Naive thymus-derived CD8-positive, alpha-beta T cell (primary cell): Measurements from ENCODE around the gene MTCH1. TPM values are rescaled to one million over a fixed set of nuclear protein-coding genes. Genes with fewer than 3 reads are reported as not detected.

Experiments
- ATAC-seq, 2 donors: fragments of 150-1000 bp; cut with Tn5 transposase in 1 of 2; sonication (Bioruptor Pico), chemical (Tn5 transposase) in 1 of 2; 1 replicate in 1 of 2; 2 replicates in 1 of 2; pipeline ENCODE4 v1.10.0; 2021; ENCODE audit warnings: mild to moderate bottlenecking in 2 of 2, moderate library complexity in 2 of 2
- POLR2A ChIA-PET: fragments of 350-600 bp; sonication (Branson Sonifier 250); formaldehyde crosslinking; loops from one replicate; lab custom pipeline; 2021; ENCODE audit warnings: antibody characterized with exemption; lab: Charles Lee
- DNase-seq, 10 donors: peaks; one replicate each; pipeline versions ENCODE4 v3.0.0 to v3.0.0-alpha.2; 2020 to 2022
- H3K27ac Mint-ChIP-seq, 10 donors: one replicate each; pipeline ENCODE4 v1.8.0; 2020 to 2022; ENCODE audit warnings: mild to moderate bottlenecking in 10 of 10, mixed read lengths in 10 of 10, moderate library complexity in 4 of 10, inconsistent platforms in 1 of 10
- H3K27me3 Mint-ChIP-seq, 5 donors: one replicate each; pipeline ENCODE4 v1.8.0; 2021 to 2022; ENCODE audit warnings: mixed read lengths in 5 of 5
- H3K36me3 Mint-ChIP-seq, 3 donors: one replicate each; pipeline ENCODE4 v1.8.0; 2020 to 2022; ENCODE audit warnings: mixed read lengths in 3 of 3, mild to moderate bottlenecking in 2 of 3, inconsistent platforms in 1 of 3
- H3K4me1 Mint-ChIP-seq, 4 donors: one replicate each; pipeline ENCODE4 v1.8.0; 2021 to 2022; ENCODE audit warnings: mixed read lengths in 4 of 4
- H3K4me3 Mint-ChIP-seq, 10 donors: one replicate each; pipeline ENCODE4 v1.8.0; 2020 to 2022; ENCODE audit warnings: mild to moderate bottlenecking in 10 of 10, mixed read lengths in 10 of 10, moderate library complexity in 6 of 10, inconsistent platforms in 1 of 10
- H3K9me3 Mint-ChIP-seq, 9 donors: one replicate each; pipeline ENCODE4 v1.8.0; 2020 to 2022; ENCODE audit warnings: mixed read lengths in 9 of 9, mild to moderate bottlenecking in 3 of 9, inconsistent platforms in 1 of 9, moderate library complexity in 1 of 9
- polyA plus RNA-seq, 3 donors: library from polyadenylated mRNA; unstranded; fragments of 300-500 nt; fragmentation: Illumina TruSeq; gene quantifications; one replicate each; pipeline ENCODE4 v1.2.3, GENCODE V29; 2021
- total RNA-seq, 8 experiments: library from RNA in 2 of 8; stranded (reverse) in 2 of 8; gene quantifications; one replicate each; pipeline ENCODE4 v1.2.3 and lab custom pipeline; 2021 to 2026

The MTCH1 gene
- total and polyA plus RNA-seq, 5 experiments from 2014 or later: 63.2 to 143 (median 78.3) TPM

DNA sequence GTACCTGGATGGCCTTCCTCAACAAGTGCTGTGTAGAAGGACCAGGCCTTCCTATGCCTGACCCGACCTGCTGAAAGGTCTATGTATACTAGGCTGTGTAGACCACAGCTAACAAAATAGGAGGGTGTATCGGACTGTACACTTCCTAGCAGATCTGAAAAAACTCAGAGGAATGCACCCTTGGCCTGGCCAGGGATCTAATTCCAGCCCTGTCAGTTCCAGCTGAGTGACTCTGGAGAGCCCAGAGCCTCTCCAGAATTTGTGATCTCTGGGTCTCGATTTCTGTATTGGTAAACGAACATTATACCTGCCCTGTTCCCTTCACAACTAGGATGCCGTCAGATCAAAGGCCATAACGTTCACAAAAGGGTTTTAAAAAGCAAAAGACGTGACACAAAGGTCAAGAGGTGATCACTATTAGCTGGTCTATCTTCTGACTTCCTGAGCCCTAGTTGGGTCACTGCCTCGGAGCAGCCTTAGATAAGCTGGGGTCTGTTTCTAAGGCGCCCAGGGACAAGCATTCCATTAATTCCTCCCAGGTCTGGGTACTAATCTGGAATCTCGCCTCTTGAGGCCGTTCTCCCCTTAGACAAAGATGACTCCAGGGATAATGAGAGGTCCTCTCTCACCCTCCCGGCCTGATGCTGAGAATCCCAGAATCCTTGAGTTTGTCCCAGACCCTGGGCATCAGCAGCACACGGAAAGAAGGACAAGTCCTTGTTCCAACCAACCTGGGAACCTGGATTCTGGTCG is 13.9 kb downstream of the MTCH1 start:
- POLR2A ChIA-PET: no interaction called here
- H3K27ac Mint-ChIP-seq: peak overlapping the region in 6 of 10 donors; percentile 1 to 68 (median 42)
- no peak for ATAC-seq
- H3K4me1 Mint-ChIP-seq: no peaks in the 10 kb centered on the region
- H3K36me3 Mint-ChIP-seq: peaks cover 0 to 95% (median 8%) of the 10 kb centered on the region in 3 donors
- H3K4me3 Mint-ChIP-seq: no peak overlapping the region
- no peaks in the 10 kb centered on the region for H3K27me3 Mint-ChIP-seq
- DNase-seq: no peak
- no peaks in the 10 kb centered on the region for H3K9me3 Mint-ChIP-seq

DNA sequence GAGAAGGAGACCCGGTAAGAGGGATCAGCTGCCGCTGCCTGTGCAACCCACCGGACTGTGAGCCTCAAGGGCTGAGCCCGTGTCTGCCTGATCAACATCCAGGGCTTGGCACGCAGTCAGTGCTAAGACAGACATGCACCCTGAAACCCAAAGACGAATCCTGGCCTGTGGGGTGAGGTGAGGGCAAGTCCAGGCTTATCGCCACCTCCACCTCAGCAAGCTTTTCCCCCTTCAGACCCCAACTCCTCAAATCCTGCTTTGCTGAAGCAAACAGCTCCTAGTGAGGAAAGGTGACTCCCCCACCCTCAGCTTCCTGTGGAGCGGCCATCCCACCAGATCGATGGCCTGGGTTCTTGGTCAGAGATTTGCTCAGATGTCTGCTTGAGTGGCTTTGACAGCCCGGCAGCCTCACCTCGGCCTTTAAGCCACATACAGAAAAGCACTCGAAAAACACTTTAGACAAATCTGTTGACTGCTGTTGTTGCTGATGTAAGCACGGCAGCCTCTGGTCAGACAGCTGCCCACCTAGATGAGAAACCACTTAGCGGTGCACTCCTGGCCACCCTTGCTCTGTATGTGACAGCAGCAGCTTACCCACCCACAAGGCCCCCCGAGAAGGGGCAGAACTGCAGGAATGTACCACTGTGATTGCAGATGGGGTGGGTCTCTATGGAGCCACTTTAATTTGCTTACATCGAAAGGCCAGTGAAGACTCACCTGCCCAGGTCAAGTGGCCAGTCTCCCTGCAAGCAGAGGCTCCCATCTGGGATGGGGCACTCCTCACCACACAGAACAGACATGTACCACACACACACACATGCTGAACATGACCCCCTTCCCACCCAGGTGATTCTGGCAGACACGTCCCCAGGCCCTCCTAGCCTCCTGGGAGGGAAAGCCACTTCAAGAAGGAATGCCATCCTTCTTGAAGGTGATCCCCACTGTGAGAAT is 14.8 kb downstream of the MTCH1 start:
- DNase-seq (no peak), ATAC-seq (no peak)
- no peaks in the 10 kb centered on the region for H3K27me3 Mint-ChIP-seq
- no peak overlapping the region for H3K4me3 Mint-ChIP-seq
- POLR2A ChIA-PET: no interaction called here
- peaks cover 0 to 93% (median 8%) of the 10 kb centered on the region in 3 donors for H3K36me3 Mint-ChIP-seq
- no peaks in the 10 kb centered on the region for H3K9me3 Mint-ChIP-seq
- peak overlapping the region in 1 of 10 donors; percentile 75 for H3K27ac Mint-ChIP-seq
- H3K4me1 Mint-ChIP-seq: no peaks in the 10 kb centered on the region

DNA sequence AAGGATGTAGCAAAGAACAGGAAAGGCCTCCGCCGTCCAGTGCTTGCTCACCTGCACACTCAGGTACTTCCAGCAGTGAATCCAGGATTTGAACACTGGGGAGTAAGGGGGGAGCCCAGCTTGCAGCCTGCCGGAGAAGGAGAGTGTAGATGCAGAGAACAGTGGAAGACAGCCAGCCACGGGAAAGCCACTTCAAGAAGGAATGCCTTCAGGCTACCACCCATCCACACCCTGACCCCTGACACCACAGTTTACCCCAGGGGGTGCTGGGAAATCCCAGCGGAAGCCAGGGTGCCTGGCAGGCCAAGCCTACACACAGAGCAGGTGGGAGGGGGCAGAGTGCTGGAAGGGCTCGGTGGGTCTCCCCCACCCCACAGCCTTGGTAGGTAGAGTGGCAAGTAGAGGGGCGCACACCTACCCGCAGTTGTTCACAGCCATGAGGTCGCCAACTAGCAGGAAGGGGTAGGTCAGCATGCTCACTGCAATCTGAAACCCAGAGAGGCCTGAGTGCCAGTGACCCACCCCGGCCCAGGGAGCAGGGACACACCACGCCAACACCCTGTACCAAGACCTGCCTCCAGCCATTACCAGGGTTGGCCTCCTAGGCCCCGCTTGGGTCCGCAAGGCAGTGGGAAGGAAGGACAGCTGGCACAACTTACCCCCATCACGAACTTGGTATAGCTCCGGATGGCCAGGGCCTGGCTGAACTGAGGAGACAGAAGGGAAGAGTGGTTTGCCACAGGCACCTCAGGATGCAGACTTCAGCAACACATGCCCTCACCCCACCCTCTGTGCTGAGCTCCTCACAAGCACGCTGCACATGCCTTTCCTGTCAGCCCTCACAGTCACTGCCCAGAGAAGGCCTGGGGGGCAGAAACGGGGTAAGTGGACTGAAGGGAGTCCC is 15.8 kb downstream of the MTCH1 start:
- POLR2A ChIA-PET: interaction anchor here (1.0 to 1.5 kb wide), 2 partner anchors 14 to 16 kb away, joined by 3 to 5 read pairs; partner anchors contain the start of gene MTCH1
- Mint-ChIP-seq H3K4me1 (peaks cover 0 to 5% (median 1%) of the 10 kb centered on the region in 4 donors), H3K9me3 (no peaks in the 10 kb centered on the region), H3K4me3 (no peak overlapping the region), H3K27ac (peak overlapping the region in 2 of 10 donors; percentile 13 to 15), H3K36me3 (peaks cover 0 to 84% (median 3%) of the 10 kb centered on the region in 3 donors), H3K27me3 (no peaks in the 10 kb centered on the region)
- ATAC-seq: no peak
- DNase-seq: no peak

DNA sequence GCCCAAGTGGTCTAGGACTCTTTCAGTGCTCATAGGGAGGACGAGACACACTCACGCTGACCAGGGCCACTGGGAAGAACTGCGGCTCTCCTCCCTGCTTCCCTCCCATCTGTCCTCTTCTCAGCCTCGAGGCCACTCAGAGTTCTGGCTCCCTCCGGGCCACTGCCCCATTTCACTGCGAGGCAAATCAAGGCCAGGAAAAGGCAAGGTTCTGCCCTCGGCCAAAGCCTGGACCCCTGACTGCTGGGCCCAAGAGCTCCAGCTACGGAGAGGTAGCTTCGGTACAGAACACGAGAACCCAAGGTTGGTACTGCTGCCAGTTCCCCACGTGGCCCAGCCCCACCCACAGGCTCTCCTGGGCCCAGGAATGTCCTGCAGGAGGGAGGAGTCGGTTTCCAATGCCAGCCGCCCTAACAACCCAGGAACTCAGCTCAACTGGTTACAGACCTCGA is 16.7 kb downstream of the MTCH1 start:
- DNase-seq (no peak), ATAC-seq (no peak)
- H3K27ac Mint-ChIP-seq: peak overlapping the region in 1 of 10 donors; percentile 56
- no peaks in the 10 kb centered on the region for H3K27me3 Mint-ChIP-seq
- no peak overlapping the region for H3K4me3 Mint-ChIP-seq
- peaks cover 0 to 75% (median 3%) of the 10 kb centered on the region in 3 donors for H3K36me3 Mint-ChIP-seq
- H3K9me3 Mint-ChIP-seq: no peaks in the 10 kb centered on the region
- POLR2A ChIA-PET: interaction anchor here (0.6 to 1.5 kb wide), 2 partner anchors 16 to 17 kb away, joined by 3 read pairs; partner anchors contain the start of gene MTCH1
- peaks cover 6 to 15% (median 10%) of the 10 kb centered on the region in 4 donors for H3K4me1 Mint-ChIP-seq

DNA sequence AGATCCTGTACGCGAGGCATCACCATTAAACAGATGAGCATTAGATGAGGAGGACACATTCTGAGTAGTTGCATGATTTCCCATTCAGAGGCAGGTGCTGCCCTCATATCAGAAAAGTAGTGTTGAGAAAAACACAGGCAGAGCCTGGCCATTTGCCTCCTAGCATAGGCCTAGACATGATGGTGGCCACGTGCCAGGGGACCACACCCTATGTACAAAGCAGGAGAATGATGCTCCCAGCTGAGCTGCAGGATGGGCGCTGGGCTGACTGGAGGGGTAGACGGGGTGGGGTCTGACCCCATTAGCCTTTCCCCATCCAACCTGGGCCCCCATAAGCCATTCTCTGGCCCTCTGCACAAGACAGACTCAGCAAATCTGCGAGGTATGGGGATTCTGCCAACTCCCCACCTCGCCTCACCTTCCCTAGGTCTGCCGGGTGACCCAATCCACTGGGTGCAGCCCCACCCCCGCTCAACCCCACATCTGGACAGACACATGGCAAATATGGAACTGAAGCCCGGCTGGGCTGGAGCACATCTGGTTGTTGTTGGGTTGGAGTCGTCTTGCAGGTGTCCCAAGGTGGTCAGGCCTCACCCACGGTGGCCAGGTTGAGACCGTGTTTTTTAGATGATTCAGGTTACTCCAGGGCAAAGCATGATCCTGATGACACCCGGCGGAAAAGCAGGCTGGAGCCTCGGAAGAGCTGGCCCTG is 17.6 kb downstream of the MTCH1 start:
- Mint-ChIP-seq H3K36me3 (peaks cover 0 to 66% (median 3%) of the 10 kb centered on the region in 3 donors), H3K27ac (peak overlapping the region in 2 of 10 donors; percentile 27 to 80), H3K27me3 (no peaks in the 10 kb centered on the region), H3K4me1 (peaks cover 11 to 23% (median 18%) of the 10 kb centered on the region in 4 donors), H3K4me3 (no peak overlapping the region), H3K9me3 (no peaks in the 10 kb centered on the region)
- POLR2A ChIA-PET: no interaction called here
- DNase-seq (no peak), ATAC-seq (no peak)

DNA sequence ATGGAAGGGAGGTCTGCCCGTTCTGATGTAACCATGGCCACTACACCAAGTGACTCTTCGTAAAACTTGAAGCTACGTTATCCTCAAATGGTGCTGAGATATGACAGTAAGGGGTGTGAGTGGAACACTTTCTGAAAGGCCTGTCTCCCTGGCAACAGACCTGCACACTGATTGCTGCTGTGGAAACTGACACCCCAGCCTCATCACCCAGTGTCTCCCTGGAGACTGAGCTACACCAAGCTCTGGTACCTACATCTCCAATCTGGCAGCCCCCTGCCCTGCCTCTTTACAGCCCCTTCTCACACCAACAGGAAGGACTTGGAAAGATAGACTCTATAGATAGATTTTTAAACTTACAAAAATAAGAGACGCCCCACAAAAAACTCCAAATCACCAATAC is 18.2 kb downstream of the MTCH1 start:
- H3K27me3 Mint-ChIP-seq: no peaks in the 10 kb centered on the region
- H3K4me1 Mint-ChIP-seq: peaks cover 17 to 30% (median 25%) of the 10 kb centered on the region in 4 donors
- H3K36me3 Mint-ChIP-seq: peaks cover 0 to 60% (median 3%) of the 10 kb centered on the region in 3 donors
- no peaks in the 10 kb centered on the region for H3K9me3 Mint-ChIP-seq
- H3K27ac Mint-ChIP-seq: peak overlapping the region in 2 of 10 donors; percentile 27 to 65
- DNase-seq (no peak), ATAC-seq (no peak)
- POLR2A ChIA-PET: no interaction called here
- H3K4me3 Mint-ChIP-seq: no peak overlapping the region

DNA sequence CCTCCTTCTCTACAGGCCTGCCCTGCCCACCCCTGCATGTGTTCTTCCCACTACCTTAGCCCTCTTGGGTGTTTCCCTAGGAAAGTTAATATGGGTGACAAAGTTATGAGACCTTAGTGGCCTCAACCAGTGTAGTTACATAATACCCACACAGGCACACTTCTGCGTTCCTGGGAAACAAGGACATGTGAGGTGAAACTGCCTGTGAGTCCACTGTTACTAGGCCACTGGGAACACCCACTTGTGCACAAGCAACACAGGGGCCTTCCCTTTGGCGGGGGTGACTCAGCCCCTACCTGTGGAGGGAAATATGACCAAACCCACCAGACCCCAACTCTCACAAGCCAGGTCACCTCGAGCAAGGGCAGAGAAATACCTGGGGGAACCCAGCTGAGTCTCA is 18.7 kb downstream of the MTCH1 start:
- POLR2A ChIA-PET: no interaction called here
- DNase-seq (no peak), ATAC-seq (no peak)
- H3K27ac Mint-ChIP-seq: peak overlapping the region in 6 of 10 donors; percentile 14 to 86 (median 44)
- no peaks in the 10 kb centered on the region for H3K27me3 Mint-ChIP-seq
- no peak overlapping the region for H3K4me3 Mint-ChIP-seq
- no peaks in the 10 kb centered on the region for H3K9me3 Mint-ChIP-seq
- peaks cover 0 to 56% (median 3%) of the 10 kb centered on the region in 3 donors for H3K36me3 Mint-ChIP-seq
- H3K4me1 Mint-ChIP-seq: peaks cover 18 to 34% (median 29%) of the 10 kb centered on the region in 4 donors

DNA sequence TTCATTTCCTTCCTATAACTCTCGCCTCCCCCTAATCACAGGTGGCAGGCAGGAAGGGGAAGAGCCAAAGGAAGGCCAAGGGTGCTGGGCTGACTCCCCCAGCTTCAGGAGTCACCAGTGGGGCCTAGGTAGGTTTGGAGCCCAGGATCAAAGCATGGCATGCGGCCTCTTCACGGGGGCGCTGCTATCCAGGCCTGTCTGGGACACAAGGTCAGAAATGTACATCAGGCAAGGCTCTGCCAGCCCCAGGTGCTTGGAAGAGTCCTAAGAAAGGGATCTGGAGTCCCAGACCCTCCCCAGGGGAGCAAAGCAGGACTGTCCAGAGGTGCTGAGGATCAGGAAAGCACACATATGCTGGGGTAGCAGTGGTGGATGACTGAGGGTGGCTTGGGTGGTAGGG is 21.1 kb downstream of the MTCH1 start:
- POLR2A ChIA-PET: interaction anchor here (0.6 to 1.9 kb wide), 4 partner anchors 12 to 163 kb away, joined by 3 to 11 read pairs (median 4); partner anchors contain the start of gene MTCH1
- H3K27me3 Mint-ChIP-seq: no peaks in the 10 kb centered on the region

DNA sequence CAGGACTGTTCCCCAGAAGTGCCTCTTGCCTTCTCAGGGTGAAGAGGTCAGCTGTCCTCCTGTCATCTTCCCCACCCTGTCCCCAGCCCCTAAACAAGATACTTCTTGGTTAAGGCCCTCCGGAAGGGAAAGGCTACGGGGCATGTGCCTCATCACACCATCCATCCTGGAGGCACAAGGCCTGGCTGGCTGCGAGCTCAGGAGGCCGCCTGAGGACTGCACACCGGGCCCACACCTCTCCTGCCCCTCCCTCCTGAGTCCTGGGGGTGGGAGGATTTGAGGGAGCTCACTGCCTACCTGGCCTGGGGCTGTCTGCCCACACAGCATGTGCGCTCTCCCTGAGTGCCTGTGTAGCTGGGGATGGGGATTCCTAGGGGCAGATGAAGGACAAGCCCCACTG is 21.6 kb downstream of the MTCH1 start:
- Mint-ChIP-seq H3K4me1 (peaks cover 18 to 42% (median 40%) of the 10 kb centered on the region in 4 donors), H3K9me3 (no peaks in the 10 kb centered on the region), H3K27me3 (no peaks in the 10 kb centered on the region), H3K36me3 (peaks cover 0 to 27% (median 0%) of the 10 kb centered on the region in 3 donors), H3K27ac (peak overlapping the region in 9 of 10 donors; percentile 18 to 96 (median 77)), H3K4me3 (peak overlapping the region in 3 of 10 donors; percentile 25 to 47 (median 35))
- no peak for ATAC-seq
- POLR2A ChIA-PET: interaction anchor here (0.8 to 1.9 kb wide), 6 partner anchors 9 to 79 kb away, joined by 3 to 11 read pairs (median 4); partner anchors contain the start of genes MTCH1 and PI16
- no peak for DNase-seq

More for the DNA sequence above, 21.1 kb downstream of the MTCH1 start:
- Mint-ChIP-seq H3K36me3 (peaks cover 0 to 32% (median 3%) of the 10 kb centered on the region in 3 donors), H3K9me3 (no peaks in the 10 kb centered on the region), H3K4me3 (peak overlapping the region in 4 of 10 donors; percentile 15 to 57 (median 41)), H3K27ac (peak overlapping the region; percentile 4 to 91 (median 71)), H3K4me1 (peaks cover 18 to 42% (median 40%) of the 10 kb centered on the region in 4 donors)
- DNase-seq: no peak
- no peak for ATAC-seq

DNA sequence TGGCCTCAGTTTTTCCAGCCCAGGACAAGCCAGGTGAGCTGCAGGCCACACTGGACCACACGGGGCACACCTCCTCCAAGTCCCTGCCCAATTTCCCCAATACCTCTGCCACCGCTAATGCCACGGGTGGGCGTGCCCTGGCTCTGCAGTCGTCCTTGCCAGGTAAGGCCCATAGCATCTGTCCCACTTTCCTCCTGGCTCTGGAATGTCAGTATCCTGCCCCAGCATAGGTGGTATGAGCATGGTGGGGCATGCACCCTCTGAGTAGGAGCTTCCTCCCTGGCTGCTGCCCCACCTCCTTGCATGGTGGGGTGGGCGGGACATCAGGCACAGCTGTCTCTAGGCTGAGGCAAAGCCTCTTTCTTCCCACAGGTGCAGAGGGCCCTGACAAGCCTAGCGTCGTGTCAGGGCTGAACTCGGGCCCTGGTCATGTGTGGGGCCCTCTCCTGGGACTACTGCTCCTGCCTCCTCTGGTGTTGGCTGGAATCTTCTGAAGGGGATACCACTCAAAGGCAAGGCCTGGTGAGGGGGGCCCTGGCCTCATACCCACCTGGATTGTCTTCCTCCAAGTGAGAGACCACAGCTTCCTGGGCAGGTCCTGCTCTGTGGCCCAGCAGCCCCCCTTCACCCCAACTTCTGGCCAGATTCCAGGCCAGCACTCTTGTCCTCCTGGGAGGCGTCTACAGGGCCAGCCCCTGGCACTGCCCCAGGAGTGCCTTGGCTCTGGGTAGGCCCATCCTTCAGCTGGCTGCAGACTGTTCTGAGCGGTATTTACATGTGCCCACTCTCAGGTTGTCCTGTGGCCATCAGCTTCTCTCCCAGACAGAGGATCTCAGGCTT is 22.3 kb downstream of the MTCH1 start:
- peak overlapping the region; percentile 18 to 82 (median 58) for H3K4me3 Mint-ChIP-seq

More for the DNA sequence above, 22.3 kb downstream of the MTCH1 start:
- ATAC-seq: peak; percentile 74 to 77
- peaks cover 18 to 42% (median 40%) of the 10 kb centered on the region in 4 donors for H3K4me1 Mint-ChIP-seq
- no peaks in the 10 kb centered on the region for H3K9me3 Mint-ChIP-seq
- DNase-seq: peak in 5 of 10 donors; percentile 32 to 47 (median 42)
- H3K36me3 Mint-ChIP-seq: peaks cover 0 to 22% (median 0%) of the 10 kb centered on the region in 3 donors
- POLR2A ChIA-PET: interaction anchor here (0.7 to 1.9 kb wide), 8 partner anchors 9 to 79 kb away, joined by 3 to 11 read pairs (median 4); partner anchors contain the start of genes MTCH1 and PI16
- H3K27ac Mint-ChIP-seq: peak overlapping the region; percentile 71 to 96 (median 88)
- no peaks in the 10 kb centered on the region for H3K27me3 Mint-ChIP-seq
